ENCODE measurements around the gene MYCBP. TPM values are rescaled to one million over a fixed set of nuclear protein-coding genes. Genes with fewer than 3 reads are reported as not detected.

MYCBP gene
- total RNA-seq (2022; extraction: Qiagen RNA extraction; ENCODE audit: low read depth): 10.8 to 31.1 TPM (median 17.9 TPM) in 5 replicates

GRCh38 chr1:38873027-38873969 is at the start of gene MYCBP:
TSS of gene MYCBP (minus strand) at chr1:38873348. CDS start at chr1:38873305, 43 bp downstream.

GRCh38 chr1:38881487-38881886 is 8.3 kb upstream of the MYCBP start, which contains the start of gene GJA9:
TSS of gene GJA9 (minus strand) at chr1:38881587. CDS start at chr1:38876098, 5,489 bp downstream.

DNA sequence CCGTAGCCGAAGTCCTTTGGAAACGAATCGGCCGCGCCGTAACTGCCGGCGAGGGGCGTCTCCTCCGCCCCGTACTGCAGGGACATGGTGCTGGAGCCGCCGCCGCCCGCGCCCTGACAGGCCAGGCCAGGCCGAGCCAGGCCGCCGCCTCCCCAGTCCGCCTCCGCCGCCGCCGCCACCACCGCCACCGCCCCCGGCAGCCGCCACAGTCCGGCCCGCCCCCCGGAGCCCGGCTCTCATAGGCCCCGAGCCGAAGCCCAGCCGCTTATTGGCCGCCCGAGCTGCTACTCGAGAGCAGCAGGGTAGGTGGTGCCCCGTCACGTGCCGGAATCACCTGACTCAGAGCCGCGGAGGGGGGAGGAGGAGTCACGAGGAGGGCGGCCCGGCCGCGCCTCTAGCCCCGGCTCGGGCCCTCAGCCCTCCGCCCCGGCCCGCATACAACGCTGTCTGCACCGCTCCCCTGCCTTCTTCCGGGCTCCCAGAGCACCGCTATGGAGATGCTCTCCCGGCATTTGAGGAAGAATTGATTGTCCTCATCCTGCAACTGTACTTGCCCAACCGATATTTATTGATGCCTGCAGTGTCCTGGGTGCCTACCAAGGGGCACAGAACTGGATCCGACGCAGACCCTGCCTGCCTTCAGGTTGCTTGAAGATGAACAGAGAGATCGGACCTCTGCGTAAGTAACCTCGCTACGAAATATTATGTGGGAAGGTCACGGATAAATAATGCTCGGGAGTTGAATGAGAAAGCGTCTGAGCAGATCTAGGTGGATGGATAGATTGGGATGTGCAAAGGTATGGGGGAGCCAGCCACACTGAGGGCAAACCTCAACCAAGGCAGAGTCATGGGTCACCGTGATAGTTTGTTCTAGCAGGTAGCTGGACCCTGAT is 13.3 kb downstream of the MYCBP start, which contains the start of gene RRAGC:
RRAGC (minus strand) TSS at position 212 of the 893 bp plus-strand sequence; CDS start at position 86, 126 bp downstream.

Other genes starting within 250 kb of the MYCBP start
- gene RRAGC, start 13.6 kb downstream of the MYCBP start, total RNA-seq (2022; extraction: Qiagen RNA extraction; ENCODE audit: low read depth): 22.1 to 35.0 TPM (median 27.4 TPM) in 5 replicates
- gene GJA9, start 8.2 kb upstream of the MYCBP start, total RNA-seq (2022; extraction: Qiagen RNA extraction; ENCODE audit: low read depth): not detected in 5 replicates
- 1.0 to 2.5 TPM (median 2.1 TPM) in 5 replicates for gene RHBDL2, start 68.5 kb upstream of the MYCBP start, total RNA-seq (2022; extraction: Qiagen RNA extraction; ENCODE audit: low read depth)
- gene AKIRIN1, start 117.9 kb upstream of the MYCBP start, total RNA-seq (2022; extraction: Qiagen RNA extraction; ENCODE audit: low read depth): 34.9 to 52.6 TPM (median 43.4 TPM) in 5 replicates
- gene NDUFS5, start 153.0 kb upstream of the MYCBP start, total RNA-seq (2022; extraction: Qiagen RNA extraction; ENCODE audit: low read depth): 372 to 548 TPM (median 442 TPM) in 5 replicates

All from A549 treated with ZK216348 at 1 μM for 4 hours (cell line).